ENCODE results near the gene HSPA4.

- TF ChIP-seq CTCF (conservative IDR thresholded peaks at IDR 0.05; ENCODE audit: low read depth, low read length) (no peak), EZH2 (IDR thresholded peaks at IDR 0.05; ENCODE audit: borderline replicate concordance, low read depth, low read length, poor library complexity, severe bottlenecking) (no peak)
Observed at GRCh38 chr5:133106343-133106742, 54.5 kb downstream of the HSPA4 start.

All from A673 (cell line).